Aorta (tissue), 5 donors: ENCODE results near the gene THAP4. TPM values are rescaled to one million over a fixed set of nuclear protein-coding genes. Genes with fewer than 3 reads are reported as not detected.

Experiments used
- ATAC-seq: fragments of 200-7000 bp; cut with Tn5 transposase; one replicate; pipeline ENCODE4 v1.9.1; 2022; ENCODE audit warnings: moderate library complexity; ENCODE audit not compliant: low FRiP score
- DNase-seq, 2 donors: peaks; one replicate each; pipeline ENCODE4 v3.0.0-alpha.2; 2020
- H3K27ac ChIP-seq, 2 donors: one replicate each; pipeline ENCODE4 v1.5.1; 2013; ENCODE audit warnings: low read length in 2 of 2, mild to moderate bottlenecking in 2 of 2, moderate library complexity in 2 of 2, control low read depth in 1 of 2, inconsistent platforms in 1 of 2, low read depth in 1 of 2
- H3K27me3 ChIP-seq, 2 donors: one replicate each; pipeline ENCODE4 v1.6.1; 2013; ENCODE audit warnings: control low read depth in 1 of 2, low read length in 1 of 2, mild to moderate bottlenecking in 1 of 2, moderate library complexity in 1 of 2; ENCODE audit not compliant: insufficient read depth in 2 of 2, control insufficient read depth in 1 of 2
- H3K36me3 ChIP-seq, 2 donors: one replicate each; pipeline ENCODE4 v1.6.1; 2013; ENCODE audit warnings: control low read depth in 1 of 2, low read length in 1 of 2, mild to moderate bottlenecking in 1 of 2; ENCODE audit not compliant: insufficient read depth in 2 of 2, control insufficient read depth in 1 of 2
- H3K4me1 ChIP-seq, 2 donors: one replicate each; pipeline ENCODE4 v1.6.1; 2013; ENCODE audit warnings: low read length in 2 of 2, control low read depth in 1 of 2, mild to moderate bottlenecking in 1 of 2, moderate library complexity in 1 of 2; ENCODE audit not compliant: insufficient read depth in 2 of 2, control insufficient read depth in 1 of 2
- H3K4me3 ChIP-seq, 2 donors: one replicate each; pipeline ENCODE4 v1.5.1; 2013; ENCODE audit warnings: low read length in 2 of 2, control low read depth in 1 of 2, mild to moderate bottlenecking in 1 of 2
- H3K9me3 ChIP-seq: one replicate; pipeline ENCODE4 v1.6.1; 2013; ENCODE audit warnings: mild to moderate bottlenecking, low read length; ENCODE audit not compliant: control insufficient read depth
- WGBS, 2 donors: extraction: QIAGEN DNeasy Blood & Tissue Kit; methylation state at CpG; one replicate each; pipeline ENCODE4 v1.1.7; 2013; 5-methylcytosine and 5-hydroxymethylcytosine counted together
- intact Hi-C, 2 donors: fragments of 100-400 bp; cut with DNase I; formaldehyde crosslinking; loops; one replicate each; pipeline versions ENCODE4 v1.14.2 to v1.15.0; 2022
- polyA plus RNA-seq, 2 donors: library from polyadenylated mRNA; stranded (reverse); fragments of 200-250 nt; gene quantifications; one replicate each; pipeline ENCODE4 v1.2.3, GENCODE V29; 2013
- total RNA-seq, 2 donors: library from RNA; stranded (reverse); fragmentation: NEBNext Ultra II Directional; extraction: Animal tissue kit (Norgen Biotek cat#: 25700); gene quantifications; one replicate each; pipeline ENCODE4 v1.2.1, GENCODE V29; 2021
- donor health status: healthy with polysubstance abuse.
- donor health status: Bipolar disorder and iron deficiency.
- donor health status: DM: no; HTN: no; CAD: no.
- donor health status: DM: no; HTN: no; CAD: no.
- donor health status: DM: yes; HTN: yes; CAD: no.

Gene THAP4
- total and polyA plus RNA-seq, 4 donors: 24.3 to 41.5 (median 30.5) TPM

GRCh38 chr2:241601841-241602240 is 35.1 kb downstream of the THAP4 start:
- Histone ChIP-seq H3K4me3 (no peak overlapping the region), H3K9me3 (no peaks in the 10 kb centered on the region), H3K27me3 (no peaks in the 10 kb centered on the region), H3K36me3 (peaks cover 0 to 7% of the 10 kb centered on the region in 2 donors), H3K4me1 (no peaks in the 10 kb centered on the region), H3K27ac (no peak overlapping the region)
- no peak for DNase-seq
- WGBS, 2 donors: 89 to 92% methylated on average over 13 of the region's 13 CpGs
- intact Hi-C loops: no loop called here
- no peak for ATAC-seq

- 72 to 75% methylated on average over 6 of the region's 6 CpGs for WGBS, 2 donors
- Histone ChIP-seq H3K4me3 (no peak overlapping the region), H3K27ac (no peak overlapping the region), H3K27me3 (no peaks in the 10 kb centered on the region), H3K9me3 (no peaks in the 10 kb centered on the region), H3K36me3 (peaks cover 0 to 7% of the 10 kb centered on the region in 2 donors), H3K4me1 (no peaks in the 10 kb centered on the region)
- no peak for ATAC-seq
- intact Hi-C loops: no loop called here
- no peak for DNase-seq
Observed at GRCh38 chr2:241599615-241600014, 37.3 kb downstream of the THAP4 start.

GRCh38 chr2:241598487-241598886 is 38.5 kb downstream of the THAP4 start:
- H3K36me3 ChIP-seq: peaks cover 0 to 7% of the 10 kb centered on the region in 2 donors
- ATAC-seq (no peak), DNase-seq (no peak)
- no peaks in the 10 kb centered on the region for H3K4me1 ChIP-seq
- H3K27ac ChIP-seq: no peak overlapping the region
- intact Hi-C loops: no loop called here
- H3K9me3 ChIP-seq: no peaks in the 10 kb centered on the region
- H3K27me3 ChIP-seq: no peaks in the 10 kb centered on the region
- WGBS, 2 donors: 68 to 70% methylated on average over 1 of the region's 1 CpG
- no peak overlapping the region for H3K4me3 ChIP-seq

- no peak for DNase-seq
- intact Hi-C loops: no loop called here
Observed at GRCh38 chr2:241598061-241598460, 38.9 kb downstream of the THAP4 start.

GRCh38 chr2:241597561-241597960 is 39.4 kb downstream of the THAP4 start:
- WGBS, 2 donors: 90 to 94% methylated on average over 6 of the region's 6 CpGs
- peak in 1 of 2 donors; percentile 48 for DNase-seq
- peaks cover 0 to 5% of the 10 kb centered on the region in 2 donors for H3K36me3 ChIP-seq

More at GRCh38 chr2:241598061-241598460, 38.9 kb downstream of the THAP4 start:
- ATAC-seq: no peak
- peaks cover 0 to 7% of the 10 kb centered on the region in 2 donors for H3K36me3 ChIP-seq
- H3K9me3 ChIP-seq: no peaks in the 10 kb centered on the region
- H3K27me3 ChIP-seq: no peaks in the 10 kb centered on the region
- WGBS, 2 donors: 37 to 54% methylated on average over 5 of the region's 5 CpGs
- H3K4me1 ChIP-seq: no peaks in the 10 kb centered on the region
- no peak overlapping the region for H3K4me3 ChIP-seq
- H3K27ac ChIP-seq: no peak overlapping the region

GRCh38 chr2:241595600-241596140 is 41.3 kb downstream of the THAP4 start:
- Histone ChIP-seq H3K36me3 (peaks cover 0 to 2% of the 10 kb centered on the region in 2 donors), H3K27ac (no peak overlapping the region), H3K4me3 (no peak overlapping the region), H3K9me3 (no peaks in the 10 kb centered on the region), H3K4me1 (no peaks in the 10 kb centered on the region), H3K27me3 (no peaks in the 10 kb centered on the region)
- WGBS, 2 donors: 92 to 94% methylated on average over 15 of the region's 15 CpGs
- no peak for DNase-seq
- intact Hi-C loops: no loop called here
- ATAC-seq: no peak

More at GRCh38 chr2:241597561-241597960, 39.4 kb downstream of the THAP4 start:
- intact Hi-C loops: no loop called here
- Histone ChIP-seq H3K4me1 (no peaks in the 10 kb centered on the region), H3K27ac (no peak overlapping the region), H3K27me3 (no peaks in the 10 kb centered on the region), H3K4me3 (no peak overlapping the region), H3K9me3 (no peaks in the 10 kb centered on the region)
- ATAC-seq: no peak

GRCh38 chr2:241593271-241593670 is 43.7 kb downstream of the THAP4 start:
- 92 to 94% methylated on average over 16 of the region's 16 CpGs for WGBS, 2 donors
- DNase-seq: peak in 1 of 2 donors; percentile 54
- Histone ChIP-seq H3K4me3 (no peak overlapping the region), H3K27me3 (no peaks in the 10 kb centered on the region), H3K9me3 (no peaks in the 10 kb centered on the region), H3K27ac (no peak overlapping the region), H3K4me1 (no peaks in the 10 kb centered on the region), H3K36me3 (peaks cover 0 to 2% of the 10 kb centered on the region in 2 donors)
- ATAC-seq: no peak
- intact Hi-C loops: no loop called here

- H3K36me3 ChIP-seq: no peaks in the 10 kb centered on the region
- DNase-seq: peak in 1 of 2 donors; percentile 52
- intact Hi-C loops: no loop called here
- peak; percentile 19 for ATAC-seq
- H3K27ac ChIP-seq: no peak overlapping the region
- no peaks in the 10 kb centered on the region for H3K9me3 ChIP-seq
- no peak overlapping the region for H3K4me3 ChIP-seq
- 89 to 90% methylated on average over 18 of the region's 18 CpGs for WGBS, 2 donors
- H3K4me1 ChIP-seq: no peaks in the 10 kb centered on the region
- H3K27me3 ChIP-seq: no peaks in the 10 kb centered on the region
Observed at GRCh38 chr2:241592126-241592845, 44.7 kb downstream of the THAP4 start.
